Measurements from ENCODE around the gene MAPK6. TPM values are rescaled to one million over a fixed set of nuclear protein-coding genes. Genes with fewer than 3 reads are reported as not detected.
A peak's percentile ranks its signal among the peaks of the same experiment; 100 is the strongest.

MAPK6 gene
- total and polyA plus RNA-seq, 10 of the 15 experiments (the other 5 are each of a cell fraction or from before 2014, with no cell fraction given) = 20.6 to 100 (median 52.6) TPM

DNA sequence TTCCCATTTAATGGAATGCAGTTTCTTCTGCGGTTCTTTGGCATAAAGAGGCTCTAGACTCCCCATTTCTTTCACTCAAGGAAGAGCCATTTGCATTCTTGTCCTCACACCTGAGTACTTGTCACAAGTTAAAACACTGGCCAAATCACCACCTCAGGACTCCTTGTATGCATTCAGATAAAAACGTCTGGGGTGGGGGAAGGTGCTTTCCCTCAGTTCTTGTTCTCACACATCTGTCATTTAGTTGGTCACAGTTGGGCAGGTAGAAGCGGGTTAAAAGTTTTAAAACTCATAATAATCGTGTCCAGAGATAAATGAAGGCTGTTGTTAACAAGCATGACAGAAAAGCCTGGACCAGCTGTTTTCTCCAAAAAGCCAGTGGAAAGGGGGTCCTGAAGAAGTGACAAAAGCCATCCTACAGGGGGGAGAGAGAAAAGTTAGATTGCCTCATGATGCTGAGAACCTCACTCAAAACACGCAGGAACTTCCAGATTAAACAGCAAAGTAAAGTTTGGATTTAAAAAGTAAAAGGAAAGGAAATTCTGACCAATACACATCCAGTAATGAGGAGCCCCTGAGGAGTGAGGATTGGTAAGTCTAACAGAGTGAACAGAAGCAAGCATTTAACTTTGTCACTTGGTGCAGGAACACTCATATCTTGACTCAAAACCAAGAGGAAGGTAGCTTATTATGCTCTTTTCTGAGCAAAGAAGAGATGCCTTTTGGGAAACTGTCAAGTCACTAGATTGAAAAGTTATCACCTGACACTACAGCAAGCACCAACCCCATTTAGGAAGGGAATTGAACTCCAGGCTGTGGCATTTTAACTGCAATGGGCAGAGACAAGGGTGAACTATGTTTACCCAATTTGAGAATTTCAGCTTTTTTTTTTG lies 90.8 kb downstream of the MAPK6 start (continued):
- TF ChIP-seq, protein P1, sequence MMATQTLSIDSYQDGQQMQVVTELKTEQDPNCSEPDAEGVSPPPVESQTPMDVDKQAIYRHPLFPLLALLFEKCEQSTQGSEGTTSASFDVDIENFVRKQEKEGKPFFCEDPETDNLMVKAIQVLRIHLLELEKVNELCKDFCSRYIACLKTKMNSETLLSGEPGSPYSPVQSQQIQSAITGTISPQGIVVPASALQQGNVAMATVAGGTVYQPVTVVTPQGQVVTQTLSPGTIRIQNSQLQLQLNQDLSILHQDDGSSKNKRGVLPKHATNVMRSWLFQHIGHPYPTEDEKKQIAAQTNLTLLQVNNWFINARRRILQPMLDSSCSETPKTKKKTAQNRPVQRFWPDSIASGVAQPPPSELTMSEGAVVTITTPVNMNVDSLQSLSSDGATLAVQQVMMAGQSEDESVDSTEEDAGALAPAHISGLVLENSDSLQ (IDR thresholded peaks at IDR 0.05) = peak; percentile 33
- TF ChIP-seq, protein P2, sequence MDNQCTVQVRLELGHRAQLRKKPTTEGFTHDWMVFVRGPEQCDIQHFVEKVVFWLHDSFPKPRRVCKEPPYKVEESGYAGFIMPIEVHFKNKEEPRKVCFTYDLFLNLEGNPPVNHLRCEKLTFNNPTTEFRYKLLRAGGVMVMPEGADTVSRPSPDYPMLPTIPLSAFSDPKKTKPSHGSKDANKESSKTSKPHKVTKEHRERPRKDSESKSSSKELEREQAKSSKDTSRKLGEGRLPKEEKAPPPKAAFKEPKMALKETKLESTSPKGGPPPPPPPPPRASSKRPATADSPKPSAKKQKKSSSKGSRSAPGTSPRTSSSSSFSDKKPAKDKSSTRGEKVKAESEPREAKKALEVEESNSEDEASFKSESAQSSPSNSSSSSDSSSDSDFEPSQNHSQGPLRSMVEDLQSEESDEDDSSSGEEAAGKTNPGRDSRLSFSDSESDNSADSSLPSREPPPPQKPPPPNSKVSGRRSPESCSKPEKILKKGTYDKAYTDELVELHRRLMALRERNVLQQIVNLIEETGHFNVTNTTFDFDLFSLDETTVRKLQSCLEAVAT (IDR thresholded peaks at IDR 0.05) = 0 out of 2 replicates have a peak, but pooled peaks have one; percentile 75
- TF ChIP-seq ZNF274 (IDR thresholded peaks at IDR 0.05; ENCODE audit: insufficient read depth, insufficient read length) (no peak), BRCA1 (IDR thresholded peaks at IDR 0.05; ENCODE audit: low read depth, low read length) (no peak), RCOR1 (conservative IDR thresholded peaks at IDR 0.05; ENCODE audit: low read depth, low read length) (no peak), HDGF (IDR thresholded peaks at IDR 0.05) (no peak), CHD1 (IDR thresholded peaks at IDR 0.05; ENCODE audit: low read depth, low read length) (0 out of 2 replicates have a peak, but pooled peaks have one; percentile 82), RFX5 (IDR thresholded peaks at IDR 0.05; ENCODE audit: low read depth, low read length) (no peak), RB1 (IDR thresholded peaks at IDR 0.05; ENCODE audit: borderline replicate concordance) (no peak), SKIL (IDR thresholded peaks at IDR 0.05; ENCODE audit: low read depth, poor library complexity, severe bottlenecking) (peak; percentile 83), IRF5 (IDR thresholded peaks at IDR 0.05; ENCODE audit: borderline replicate concordance) (no peak), POLR2A (IDR thresholded peaks at IDR 0.05; ENCODE audit: low read depth, low read length) (no peak), PAX8 (IDR thresholded peaks at IDR 0.05) (0 out of 2 replicates have a peak, but pooled peaks have one; percentile 69), MXI1 (IDR thresholded peaks at IDR 0.05; ENCODE audit: low read depth, low read length) (peak; percentile 44; the same call in 1 of the 2 replicates), IKZF1 (conservative IDR thresholded peaks at IDR 0.05) (no peak; the same call in none of the 2 replicates), IRF4 (IDR thresholded peaks at IDR 0.05; ENCODE audit: low read depth, low read length) (peak; percentile 89; the same call in 1 of the 2 replicates)
- TF ChIP-seq, protein P3, sequence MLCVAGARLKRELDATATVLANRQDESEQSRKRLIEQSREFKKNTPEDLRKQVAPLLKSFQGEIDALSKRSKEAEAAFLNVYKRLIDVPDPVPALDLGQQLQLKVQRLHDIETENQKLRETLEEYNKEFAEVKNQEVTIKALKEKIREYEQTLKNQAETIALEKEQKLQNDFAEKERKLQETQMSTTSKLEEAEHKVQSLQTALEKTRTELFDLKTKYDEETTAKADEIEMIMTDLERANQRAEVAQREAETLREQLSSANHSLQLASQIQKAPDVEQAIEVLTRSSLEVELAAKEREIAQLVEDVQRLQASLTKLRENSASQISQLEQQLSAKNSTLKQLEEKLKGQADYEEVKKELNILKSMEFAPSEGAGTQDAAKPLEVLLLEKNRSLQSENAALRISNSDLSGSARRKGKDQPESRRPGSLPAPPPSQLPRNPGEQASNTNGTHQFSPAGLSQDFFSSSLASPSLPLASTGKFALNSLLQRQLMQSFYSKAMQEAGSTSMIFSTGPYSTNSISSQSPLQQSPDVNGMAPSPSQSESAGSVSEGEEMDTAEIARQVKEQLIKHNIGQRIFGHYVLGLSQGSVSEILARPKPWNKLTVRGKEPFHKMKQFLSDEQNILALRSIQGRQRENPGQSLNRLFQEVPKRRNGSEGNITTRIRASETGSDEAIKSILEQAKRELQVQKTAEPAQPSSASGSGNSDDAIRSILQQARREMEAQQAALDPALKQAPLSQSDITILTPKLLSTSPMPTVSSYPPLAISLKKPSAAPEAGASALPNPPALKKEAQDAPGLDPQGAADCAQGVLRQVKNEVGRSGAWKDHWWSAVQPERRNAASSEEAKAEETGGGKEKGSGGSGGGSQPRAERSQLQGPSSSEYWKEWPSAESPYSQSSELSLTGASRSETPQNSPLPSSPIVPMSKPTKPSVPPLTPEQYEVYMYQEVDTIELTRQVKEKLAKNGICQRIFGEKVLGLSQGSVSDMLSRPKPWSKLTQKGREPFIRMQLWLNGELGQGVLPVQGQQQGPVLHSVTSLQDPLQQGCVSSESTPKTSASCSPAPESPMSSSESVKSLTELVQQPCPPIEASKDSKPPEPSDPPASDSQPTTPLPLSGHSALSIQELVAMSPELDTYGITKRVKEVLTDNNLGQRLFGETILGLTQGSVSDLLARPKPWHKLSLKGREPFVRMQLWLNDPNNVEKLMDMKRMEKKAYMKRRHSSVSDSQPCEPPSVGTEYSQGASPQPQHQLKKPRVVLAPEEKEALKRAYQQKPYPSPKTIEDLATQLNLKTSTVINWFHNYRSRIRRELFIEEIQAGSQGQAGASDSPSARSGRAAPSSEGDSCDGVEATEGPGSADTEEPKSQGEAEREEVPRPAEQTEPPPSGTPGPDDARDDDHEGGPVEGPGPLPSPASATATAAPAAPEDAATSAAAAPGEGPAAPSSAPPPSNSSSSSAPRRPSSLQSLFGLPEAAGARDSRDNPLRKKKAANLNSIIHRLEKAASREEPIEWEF (IDR thresholded peaks at IDR 0.05; ENCODE audit: insufficient replicate concordance, low read depth, low read length) = peak; percentile 87

Measured in GM12878 (cell line).